ENCODE measurements around the gene CACNA1I. TPM values are rescaled to one million over a fixed set of nuclear protein-coding genes. Genes with fewer than 3 reads are reported as not detected.

CACNA1I gene
- polyA plus RNA-seq, 3 donors = 0.04 TPM; not detected in 2

- Mint-ChIP-seq H3K4me3 (peak overlapping the region in 1 of 2 donors; percentile 75), H3K36me3 (peaks cover 0 to 4% of the 10 kb centered on the region in 2 donors), H3K9me3 (peaks cover 0 to 7% (median 2%) of the 10 kb centered on the region in 7 donors), H3K4me1 (peaks cover 1% of the 10 kb centered on the region), H3K27ac (no peak overlapping the region), H3K27me3 (ENCODE audit: low read depth in 3 of 3) (peaks cover 53 to 71% (median 56%) of the 10 kb centered on the region in 3 donors)
- Histone ChIP-seq H3K27me3 (ENCODE audit: control insufficient read depth in 2 of 2, insufficient read depth in 2 of 2, low read length in 2 of 2) (peaks cover 25 to 53% of the 10 kb centered on the region in 2 donors), H3K4me2 (replicated peaks; ENCODE audit: extremely low read depth, low read length, poor library complexity, severe bottlenecking) (no peak overlapping the region), H3K4me1 (ENCODE audit: control insufficient read depth in 1 of 2, insufficient read depth in 2 of 2, low read length in 2 of 2) (no peaks in the 10 kb centered on the region), H3K4me3 (replicated peaks in 1 of 3; ENCODE audit: low read depth in 2 of 3, low read length in 3 of 3) (no peak overlapping the region), H3K27ac (ENCODE audit: low read depth in 1 of 2, low read length in 2 of 2) (no peak overlapping the region), H3K79me2 (ENCODE audit: insufficient read depth, low read length) (no peaks in the 10 kb centered on the region), H3K36me3 (replicated peaks in 1 of 2; ENCODE audit: control insufficient read depth in 1 of 2, insufficient read depth in 2 of 2, low read length in 2 of 2) (no peaks in the 10 kb centered on the region), H2AFZ (ENCODE audit: insufficient read depth, low read depth, low read length, poor library complexity, severe bottlenecking) (no peak overlapping the region), H3K9me3 (replicated peaks in 1 of 2; ENCODE audit: control insufficient read depth in 1 of 2, insufficient read depth in 1 of 2, low read length in 2 of 2) (peaks cover 0 to 13% of the 10 kb centered on the region in 2 donors), H4K20me1 (ENCODE audit: insufficient read depth, low read length) (no peaks in the 10 kb centered on the region), H3K9ac (ENCODE audit: insufficient read depth, low read length, poor library complexity, severe bottlenecking) (no peak overlapping the region)
- 91% methylated on average over 9 of the region's 14 CpGs for WGBS (ENCODE audit: insufficient coverage)
- no peak for TF ChIP-seq CTCF (IDR thresholded peaks at IDR 0.05)
- no peak for DNase-seq
- intact Hi-C loops (cut with micrococcal nuclease) = no loop called here
These were observed 11.6 kb upstream of the CACNA1I start for GRCh38 chr22:39558950-39559349.

GRCh38 chr22:39559456-39560105 is 11.0 kb upstream of the CACNA1I start:
- no peak for DNase-seq
- no peak overlapping the region for H3K4me3 ChIP-seq (replicated peaks in 1 of 3; ENCODE audit: low read depth in 2 of 3, low read length in 3 of 3)
- H3K9me3 Mint-ChIP-seq = peaks cover 0 to 7% (median 2%) of the 10 kb centered on the region in 7 donors
- H3K79me2 ChIP-seq (ENCODE audit: insufficient read depth, low read length) = no peaks in the 10 kb centered on the region
- no peak overlapping the region for H3K9ac ChIP-seq (ENCODE audit: insufficient read depth, low read length, poor library complexity, severe bottlenecking)
- no peak overlapping the region for H2AFZ ChIP-seq (ENCODE audit: insufficient read depth, low read depth, low read length, poor library complexity, severe bottlenecking)
- H3K27me3 Mint-ChIP-seq (ENCODE audit: low read depth in 3 of 3) = peaks cover 50 to 65% (median 51%) of the 10 kb centered on the region in 3 donors
- TF ChIP-seq CTCF (IDR thresholded peaks at IDR 0.05) = peak; percentile 36
- intact Hi-C loops (cut with micrococcal nuclease) = no loop called here
- H3K27me3 ChIP-seq (ENCODE audit: control insufficient read depth in 2 of 2, insufficient read depth in 2 of 2, low read length in 2 of 2) = peaks cover 25 to 49% of the 10 kb centered on the region in 2 donors
- H4K20me1 ChIP-seq (ENCODE audit: insufficient read depth, low read length) = no peaks in the 10 kb centered on the region
- no peaks in the 10 kb centered on the region for H3K36me3 ChIP-seq (replicated peaks in 1 of 2; ENCODE audit: control insufficient read depth in 1 of 2, insufficient read depth in 2 of 2, low read length in 2 of 2)
- H3K4me2 ChIP-seq (replicated peaks; ENCODE audit: extremely low read depth, low read length, poor library complexity, severe bottlenecking) = no peak overlapping the region
- 31% methylated on average over 3 of the region's 11 CpGs for WGBS (ENCODE audit: insufficient coverage)
- H3K4me1 ChIP-seq (ENCODE audit: control insufficient read depth in 1 of 2, insufficient read depth in 2 of 2, low read length in 2 of 2) = no peaks in the 10 kb centered on the region
- no peak overlapping the region for H3K27ac Mint-ChIP-seq
- H3K4me1 Mint-ChIP-seq = peaks cover 1% of the 10 kb centered on the region
- H3K27ac ChIP-seq (ENCODE audit: low read depth in 1 of 2, low read length in 2 of 2) = no peak overlapping the region
- peaks cover 0 to 13% of the 10 kb centered on the region in 2 donors for H3K9me3 ChIP-seq (replicated peaks in 1 of 2; ENCODE audit: control insufficient read depth in 1 of 2, insufficient read depth in 1 of 2, low read length in 2 of 2)
- H3K36me3 Mint-ChIP-seq = peaks cover 0 to 4% of the 10 kb centered on the region in 2 donors
- H3K4me3 Mint-ChIP-seq = no peak overlapping the region
